Smooth muscle cell (in vitro differentiated cells): Measurements from ENCODE around the gene RUVBL1. TPM values are rescaled to one million over a fixed set of nuclear protein-coding genes. Genes with fewer than 3 reads are reported as not detected.

ENCODE experiments used
- DNase-seq: peaks from one replicate; lab custom pipeline; 2025; ENCODE audit not compliant: unreplicated experiment; lab: John Stamatoyannopoulos, UW
- H2AFZ ChIP-seq: fragments of 200-600 bp; sonication (generic); 2 replicates; pipeline ENCODE4 v1.6.0; 2016; ENCODE audit warnings: antibody characterized with exemption, low read depth, mild to moderate bottlenecking
- H3F3A ChIP-seq: fragments of 200-600 bp; sonication (generic); 2 replicates; pipeline ENCODE4 v1.6.0; 2017; ENCODE audit warnings: antibody characterized with exemption, low read depth
- H3K27ac ChIP-seq: fragments of 200-600 bp; sonication (generic); 2 replicates; pipeline ENCODE4 v1.5.1; 2016; ENCODE audit warnings: low read depth, mild to moderate bottlenecking
- H3K27me3 ChIP-seq: fragments of 200-600 bp; sonication (generic); 2 replicates; pipeline ENCODE4 v1.6.1; 2016; ENCODE audit warnings: low read depth, mild to moderate bottlenecking
- H3K36me3 ChIP-seq: fragments of 200-600 bp; sonication (generic); 2 replicates; pipeline ENCODE4 v1.5.1; 2016; ENCODE audit warnings: low read depth
- H3K4me1 ChIP-seq: fragments of 200-600 bp; sonication (generic); 2 replicates; pipeline ENCODE4 v1.5.1; 2016; ENCODE audit warnings: low read depth
- H3K4me2 ChIP-seq: fragments of 200-600 bp; sonication (generic); 2 replicates; pipeline ENCODE4 v1.6.0; 2016; ENCODE audit warnings: mild to moderate bottlenecking
- H3K4me3 ChIP-seq: fragments of 200-600 bp; sonication (generic); 2 replicates; pipeline ENCODE4 v1.5.1; 2016; ENCODE audit warnings: mild to moderate bottlenecking
- H3K79me2 ChIP-seq: fragments of 200-600 bp; sonication (generic); 2 replicates; pipeline ENCODE4 v1.6.0; 2016; ENCODE audit warnings: low read depth, mild to moderate bottlenecking
- H3K9ac ChIP-seq: fragments of 200-600 bp; sonication (generic); 2 replicates; pipeline ENCODE4 v1.6.0; 2016; ENCODE audit warnings: low read depth
- H3K9me3 ChIP-seq: fragments of 200-600 bp; sonication (generic); replicated peaks from 2 replicates; pipeline ENCODE4 v1.5.1; 2016; ENCODE audit warnings: low read depth
- H4K20me1 ChIP-seq: fragments of 200-600 bp; sonication (generic); 2 replicates; pipeline ENCODE4 v1.6.0; 2016; ENCODE audit warnings: low read depth
- CTCF ChIP-seq: fragments of 200-600 bp; sonication (generic); IDR thresholded peaks from 2 replicates; pipeline ENCODE4 v1.5.1; 2017; ENCODE audit warnings: borderline replicate concordance, mild to moderate bottlenecking, antibody characterized with exemption; ENCODE audit not compliant: insufficient read depth, poor library complexity, severe bottlenecking
- WGBS: methylation state at CpG from one replicate; pipeline ENCODE4 v1.1.7; 2016; ENCODE audit warnings: low lambda C conversion rate; 5-methylcytosine and 5-hydroxymethylcytosine counted together
- polyA plus RNA-seq: library from polyadenylated mRNA; unstranded; fragments of >200 nt; fragmentation: Nextera tagmentation; extraction: Ambion mirVana; gene quantifications from 2 replicates; pipeline ENCODE4 v1.2.1, GENCODE V29; 2016
- total RNA-seq: library from RNA; depleted of rRNA; stranded (reverse); fragments of >200 nt; gene quantifications from 2 replicates; pipeline ENCODE4 v1.2.3, GENCODE V29; 2014

Gene RUVBL1
- total and polyA plus RNA-seq, 2 experiments from 2014 or later = 32.9 to 37.1 TPM

- Histone ChIP-seq H3K36me3 (no peaks in the 10 kb centered on the region), H4K20me1 (no peaks in the 10 kb centered on the region), H3K4me3 (no peak overlapping the region), H2AFZ (no peak overlapping the region), H3K27ac (no peak overlapping the region), H3K27me3 (peaks cover 5% of the 10 kb centered on the region), H3K79me2 (no peaks in the 10 kb centered on the region), H3F3A (peaks cover 5% of the 10 kb centered on the region), H3K4me1 (no peaks in the 10 kb centered on the region), H3K9me3 (no peaks in the 10 kb centered on the region), H3K4me2 (no peak overlapping the region), H3K9ac (no peak overlapping the region)
- DNase-seq = no peak
- no peak for TF ChIP-seq CTCF
- 75% methylated on average over 1 of the region's 1 CpG for WGBS
These were observed 4.6 kb upstream of the RUVBL1 start for GRCh38 chr3:128128251-128128650.

- 76% methylated on average over 2 of the region's 2 CpGs for WGBS
- Histone ChIP-seq H3K27ac (no peak overlapping the region), H3K9ac (no peak overlapping the region), H2AFZ (no peak overlapping the region), H3K9me3 (no peaks in the 10 kb centered on the region), H3K27me3 (peaks cover 5% of the 10 kb centered on the region), H3K4me1 (peaks cover 8% of the 10 kb centered on the region), H3K4me3 (no peak overlapping the region), H3K79me2 (peaks cover 10% of the 10 kb centered on the region), H3K36me3 (no peaks in the 10 kb centered on the region), H3F3A (peaks cover 5% of the 10 kb centered on the region), H4K20me1 (no peaks in the 10 kb centered on the region), H3K4me2 (no peak overlapping the region)
- DNase-seq = no peak
- no peak for TF ChIP-seq CTCF
These were observed 3.6 kb upstream of the RUVBL1 start for GRCh38 chr3:128127236-128127635.

GRCh38 chr3:128123156-128123537 lies 465 bp downstream of the RUVBL1 start:
- no peak for TF ChIP-seq CTCF
- no peaks in the 10 kb centered on the region for H3K36me3 ChIP-seq
- H3K27ac ChIP-seq = peak overlapping the region; percentile 74
- peaks cover 8% of the 10 kb centered on the region for H3K4me1 ChIP-seq
- H4K20me1 ChIP-seq = no peaks in the 10 kb centered on the region
- H3F3A ChIP-seq = peaks cover 5% of the 10 kb centered on the region
- peak overlapping the region; percentile 80 for H2AFZ ChIP-seq
- H3K79me2 ChIP-seq = peaks cover 14% of the 10 kb centered on the region
- H3K9ac ChIP-seq = peak overlapping the region; percentile 82
- H3K27me3 ChIP-seq = no peaks in the 10 kb centered on the region
- no peaks in the 10 kb centered on the region for H3K9me3 ChIP-seq
- H3K4me3 ChIP-seq = peak overlapping the region; percentile 84
- no peak for DNase-seq
- WGBS = 1% methylated on average over 20 of the region's 22 CpGs
- peak overlapping the region; percentile 92 for H3K4me2 ChIP-seq

GRCh38 chr3:128122013-128122412 lies 1.6 kb downstream of the RUVBL1 start:
- TF ChIP-seq CTCF = no peak
- H3K4me1 ChIP-seq = peaks cover 8% of the 10 kb centered on the region
- H3K79me2 ChIP-seq = peaks cover 14% of the 10 kb centered on the region
- H3K9ac ChIP-seq = no peak overlapping the region
- H2AFZ ChIP-seq = no peak overlapping the region
- no peak overlapping the region for H3K27ac ChIP-seq
- no peak for DNase-seq
- H3K27me3 ChIP-seq = no peaks in the 10 kb centered on the region
- H3K4me3 ChIP-seq = no peak overlapping the region
- H3K36me3 ChIP-seq = no peaks in the 10 kb centered on the region
- peaks cover 5% of the 10 kb centered on the region for H3F3A ChIP-seq
- 100% methylated on average over 1 of the region's 1 CpG for WGBS
- H3K9me3 ChIP-seq = no peaks in the 10 kb centered on the region
- no peak overlapping the region for H3K4me2 ChIP-seq
- H4K20me1 ChIP-seq = no peaks in the 10 kb centered on the region
